ENCODE data around the gene RBPJL.

RBPJL gene, protein sequence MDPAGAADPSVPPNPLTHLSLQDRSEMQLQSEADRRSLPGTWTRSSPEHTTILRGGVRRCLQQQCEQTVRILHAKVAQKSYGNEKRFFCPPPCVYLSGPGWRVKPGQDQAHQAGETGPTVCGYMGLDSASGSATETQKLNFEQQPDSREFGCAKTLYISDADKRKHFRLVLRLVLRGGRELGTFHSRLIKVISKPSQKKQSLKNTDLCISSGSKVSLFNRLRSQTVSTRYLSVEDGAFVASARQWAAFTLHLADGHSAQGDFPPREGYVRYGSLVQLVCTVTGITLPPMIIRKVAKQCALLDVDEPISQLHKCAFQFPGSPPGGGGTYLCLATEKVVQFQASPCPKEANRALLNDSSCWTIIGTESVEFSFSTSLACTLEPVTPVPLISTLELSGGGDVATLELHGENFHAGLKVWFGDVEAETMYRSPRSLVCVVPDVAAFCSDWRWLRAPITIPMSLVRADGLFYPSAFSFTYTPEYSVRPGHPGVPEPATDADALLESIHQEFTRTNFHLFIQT

DNA sequence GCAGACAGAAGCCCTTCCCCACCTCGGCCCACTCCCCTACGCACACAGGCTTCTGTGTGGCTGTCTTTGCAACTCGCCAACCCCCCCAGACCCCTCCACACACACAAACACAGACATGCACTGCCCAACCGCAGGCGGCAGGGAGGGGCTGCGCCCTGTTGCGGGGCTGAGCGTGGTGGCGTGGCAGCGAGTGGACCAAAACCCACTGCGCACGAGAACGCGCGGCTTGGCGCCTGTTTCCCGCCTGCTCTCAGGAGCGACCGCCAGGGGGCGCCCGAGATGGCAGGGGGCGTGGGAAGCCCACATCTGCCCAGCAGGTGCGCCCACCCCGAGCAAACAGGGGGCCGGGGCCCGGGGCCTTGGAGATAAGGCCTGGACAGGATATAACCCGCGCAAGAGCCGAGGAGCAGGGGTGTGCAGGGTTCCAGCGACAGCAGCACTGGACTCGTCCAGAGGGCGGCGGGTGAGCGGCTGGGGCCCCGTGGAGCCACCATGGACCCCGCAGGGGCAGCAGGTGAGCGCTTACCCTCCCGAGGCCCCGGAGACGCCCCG, at the start of gene RBPJL:
RBPJL (plus strand) TSS at position 410 of the 552 bp plus-strand sequence; CDS start at position 493, 83 bp downstream.
- no peak for DNase-seq (ENCODE audit: low read depth)

DNA sequence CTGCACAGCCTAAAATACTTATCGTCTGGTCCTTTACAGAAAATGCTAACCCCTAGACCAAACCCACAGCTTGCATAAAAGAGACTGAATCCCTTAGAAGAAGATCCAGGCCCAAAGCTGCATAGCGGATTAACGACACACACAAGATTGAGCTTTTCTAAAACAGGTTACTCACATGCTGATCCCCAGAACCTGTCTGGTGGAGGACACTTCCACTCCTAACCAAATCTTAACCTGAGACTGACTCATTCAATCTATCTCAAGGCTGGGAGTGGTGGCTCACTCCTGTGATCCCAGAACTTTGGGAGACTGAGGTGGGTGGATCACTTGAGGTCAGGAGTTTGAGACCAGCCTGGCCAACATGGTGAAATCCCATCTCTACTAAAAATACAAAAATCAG, 49.5 kb upstream of the RBPJL start:
- no peak for DNase-seq (ENCODE audit: low read depth)

GRCh38 chr20:45257711-45258110, 48.9 kb upstream of the RBPJL start:
- no peak for DNase-seq (ENCODE audit: low read depth)

- no peak for DNase-seq (ENCODE audit: low read depth)
These were observed 48.4 kb upstream of the RBPJL start for GRCh38 chr20:45258259-45258658.

DNA sequence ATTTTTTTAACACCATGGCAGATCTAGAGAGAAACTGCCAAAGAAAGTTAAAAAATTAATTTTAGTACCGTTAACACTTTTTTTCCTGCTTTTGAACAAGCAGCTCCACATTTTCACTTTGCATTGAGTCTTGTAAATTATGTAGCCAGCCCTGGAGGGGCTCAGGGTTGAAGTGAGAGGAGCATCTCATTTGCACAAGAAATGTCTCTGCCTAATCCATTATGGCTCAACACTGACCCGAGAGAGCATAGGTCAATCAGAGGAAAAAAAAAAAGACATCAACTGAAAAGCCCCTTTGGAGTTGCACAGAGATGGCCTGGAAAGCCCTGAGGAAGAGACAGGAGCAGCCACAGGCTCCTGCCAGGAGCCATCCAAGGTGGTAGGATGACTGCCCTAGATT, 48.0 kb upstream of the RBPJL start:
- no peak for DNase-seq (ENCODE audit: low read depth)

DNA sequence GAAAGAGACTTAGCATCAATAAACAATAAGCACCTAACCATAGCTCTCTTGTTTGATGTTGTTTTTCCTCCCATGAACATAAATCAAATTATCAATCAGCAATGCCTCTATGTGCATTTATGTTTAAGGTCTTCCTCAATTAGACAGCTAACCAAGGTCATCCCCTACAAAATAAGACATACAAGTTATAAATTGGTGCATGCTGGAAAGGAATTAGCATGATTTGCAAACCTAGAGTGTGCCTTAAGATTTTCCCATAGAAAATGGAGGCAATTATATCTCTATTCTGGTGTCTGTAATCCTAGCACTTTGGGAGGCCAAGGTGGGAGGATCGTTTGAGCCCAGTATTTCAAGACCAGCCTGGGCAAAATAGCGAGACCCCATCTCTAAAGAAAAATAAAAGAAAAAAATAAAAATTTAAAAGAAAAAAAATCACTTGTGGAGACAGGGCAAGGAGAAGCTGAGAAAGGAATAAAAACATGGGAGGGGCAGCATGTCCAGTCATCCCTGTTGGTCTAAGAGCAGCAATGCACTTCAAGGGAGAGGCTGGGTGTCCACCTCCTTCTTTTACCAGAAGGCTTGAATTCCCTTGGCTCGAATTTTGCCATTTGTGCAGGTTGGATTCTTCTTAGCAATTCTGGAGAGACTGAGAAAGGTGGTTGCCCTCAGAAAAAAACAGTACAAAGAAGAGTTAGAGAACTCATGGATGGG, 42.9 kb upstream of the RBPJL start:
- DNase-seq (ENCODE audit: low read depth) = no peak

- DNase-seq (ENCODE audit: low read depth) = no peak
These were observed 39.7 kb upstream of the RBPJL start for GRCh38 chr20:45266977-45267376.

DNA sequence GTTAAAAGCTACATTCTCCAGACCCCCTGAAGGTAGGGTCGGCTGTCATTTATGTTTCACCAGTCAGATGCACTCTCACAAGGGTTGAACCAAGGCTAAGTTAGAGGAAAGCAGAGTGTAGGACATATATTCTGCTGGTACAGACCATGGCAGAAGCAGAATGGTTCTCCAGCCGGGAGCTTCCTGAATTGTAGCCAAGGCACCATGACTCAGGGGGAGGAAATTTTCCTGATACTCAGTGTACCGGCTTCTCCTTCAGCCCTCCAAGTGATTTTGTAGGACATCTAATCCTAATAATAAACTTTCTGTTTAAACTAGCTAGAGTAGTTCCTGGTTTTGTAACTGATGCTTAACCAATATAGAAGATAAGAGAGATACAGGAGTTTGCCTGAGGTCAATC, 38.1 kb upstream of the RBPJL start:
- no peak for DNase-seq (ENCODE audit: low read depth)

- no peak for DNase-seq (ENCODE audit: low read depth)
These were observed 37.6 kb upstream of the RBPJL start for GRCh38 chr20:45269056-45269455.

- no peak for DNase-seq (ENCODE audit: low read depth)
These were observed 36.8 kb upstream of the RBPJL start for GRCh38 chr20:45269754-45270270.

DNA sequence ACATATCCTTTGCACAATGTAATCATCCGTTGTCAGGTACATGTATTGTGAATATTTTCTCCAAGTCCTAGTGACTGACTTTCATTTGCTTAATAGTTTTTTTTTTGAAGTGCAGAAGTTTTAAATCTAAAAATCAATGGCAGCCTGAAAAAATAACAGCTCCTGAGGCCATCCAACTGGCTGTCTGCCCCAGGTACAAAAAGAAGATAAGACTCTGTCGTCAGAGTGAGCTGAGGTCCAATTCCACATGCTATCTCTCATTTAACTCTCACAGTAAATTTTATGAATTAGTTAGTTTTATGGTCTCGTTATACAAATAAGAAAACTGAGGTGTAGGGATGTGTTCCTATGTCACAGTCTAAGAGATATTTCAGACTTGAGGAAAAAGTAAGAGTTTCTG, 31.3 kb upstream of the RBPJL start:
- DNase-seq (ENCODE audit: low read depth) = no peak

DNA sequence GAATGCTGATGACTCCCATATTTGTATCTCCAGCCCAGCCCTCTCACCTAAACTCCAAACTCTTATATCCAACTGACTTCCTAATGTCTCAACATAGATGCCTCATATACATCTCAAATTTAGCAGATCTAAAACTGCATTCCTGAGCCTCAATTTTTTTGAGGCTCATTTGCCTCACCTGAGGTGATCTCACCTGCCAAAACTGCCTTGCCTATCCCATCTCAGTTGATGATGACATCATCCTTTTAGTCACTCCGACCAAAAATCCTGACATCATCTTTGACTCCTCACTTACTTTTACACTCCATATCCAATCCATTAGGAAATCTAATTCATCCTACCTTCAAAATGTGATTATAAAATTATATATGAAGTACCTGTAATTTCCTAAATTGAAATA, 26.6 kb upstream of the RBPJL start:
- no peak for DNase-seq (ENCODE audit: low read depth)

- no peak for DNase-seq (ENCODE audit: low read depth)
These were observed 23.7 kb upstream of the RBPJL start for GRCh38 chr20:45282700-45283550.

- no peak for DNase-seq (ENCODE audit: low read depth)
These were observed 23.0 kb upstream of the RBPJL start for GRCh38 chr20:45283551-45284057.

- no peak for DNase-seq (ENCODE audit: low read depth)
These were observed 18.3 kb upstream of the RBPJL start for GRCh38 chr20:45288376-45288775.

- DNase-seq (ENCODE audit: low read depth) = no peak
These were observed 17.8 kb upstream of the RBPJL start for GRCh38 chr20:45288860-45289259.

GRCh38 chr20:45289942-45290676, 16.5 kb upstream of the RBPJL start:
- no peak for DNase-seq (ENCODE audit: low read depth)

- peak; percentile 80 for DNase-seq (ENCODE audit: low read depth)
These were observed 15.8 kb upstream of the RBPJL start for GRCh38 chr20:45290677-45291355.

DNA sequence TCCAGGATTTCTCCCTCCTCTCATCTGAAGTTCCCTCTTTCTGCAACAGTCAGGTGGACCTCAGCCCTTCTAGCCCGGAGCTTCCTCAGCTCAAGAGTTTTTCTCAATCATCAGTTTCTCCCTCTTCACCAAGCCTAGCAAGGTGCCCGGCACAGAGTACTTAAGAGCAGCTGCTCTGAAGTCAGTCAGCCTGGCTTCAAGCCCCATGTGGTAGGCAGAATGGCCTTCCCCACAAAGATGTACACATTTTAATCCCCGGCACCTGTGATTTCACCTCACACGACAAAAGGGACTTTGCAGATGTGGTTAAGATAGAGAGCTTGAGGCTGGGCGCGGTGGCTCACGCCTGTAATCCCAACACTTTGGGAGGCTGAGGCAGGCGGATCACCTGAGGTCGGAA, 15.1 kb upstream of the RBPJL start:
- no peak for DNase-seq (ENCODE audit: low read depth)

DNA sequence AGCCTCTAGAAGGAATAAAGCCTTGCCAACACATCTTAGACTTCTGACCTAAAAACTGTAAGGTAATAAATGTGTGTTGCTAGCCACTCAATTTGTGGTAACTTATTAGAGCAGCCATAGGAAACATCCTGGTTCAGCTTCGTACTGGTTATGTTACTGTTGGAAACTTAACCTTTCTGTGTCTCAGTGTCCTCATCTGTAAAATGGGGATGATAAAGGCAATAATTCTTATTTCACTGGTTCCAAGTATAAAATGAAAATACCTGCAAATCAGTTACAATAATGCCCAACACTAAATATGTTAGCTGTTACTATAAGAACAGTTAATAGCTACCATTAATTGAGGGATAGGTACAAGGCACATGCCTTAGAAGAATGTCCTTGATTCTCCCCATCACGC, 14.3 kb upstream of the RBPJL start:
- DNase-seq (ENCODE audit: low read depth) = no peak
